Upper lobe of left lung (tissue), 6 donors: ENCODE data around the gene HCFC1R1. TPM values are rescaled to one million over a fixed set of nuclear protein-coding genes. Genes with fewer than 3 reads are reported as not detected.
A peak's percentile ranks its signal among the peaks of the same experiment; 100 is the strongest.

Experiments used
- ATAC-seq, 2 donors: fragments of 200-7000 bp; cut with Tn5 transposase; one replicate each; pipeline ENCODE4 v1.9.1; 2022; ENCODE audit warnings: mild to moderate bottlenecking in 2 of 2, moderate library complexity in 2 of 2; ENCODE audit not compliant: low FRiP score in 2 of 2
- DNase-seq, 2 donors: peaks; one replicate each; pipeline ENCODE4 v3.0.0-alpha.2; 2019 to 2020
- H3K27ac ChIP-seq, 4 donors: fragments of 200-600 bp; sonication (generic); one replicate each; pipeline ENCODE4 v1.5.1; 2016 to 2019
- H3K27me3 ChIP-seq, 4 donors: fragments of 200-600 bp; sonication (generic); one replicate each; pipeline ENCODE4 v1.5.1; 2017 to 2019
- H3K36me3 ChIP-seq, 4 donors: fragments of 200-600 bp; sonication (generic); one replicate each; pipeline ENCODE4 v1.5.1; 2016 to 2019
- H3K4me1 ChIP-seq, 4 donors: fragments of 200-600 bp; sonication (generic); one replicate each; pipeline ENCODE4 v1.5.1; 2018 to 2019
- H3K4me3 ChIP-seq, 4 donors: fragments of 200-600 bp; sonication (generic); one replicate each; pipeline ENCODE4 v1.5.1; 2017 to 2019; ENCODE audit warnings: mild to moderate bottlenecking in 2 of 4, moderate library complexity in 1 of 4
- H3K9me3 ChIP-seq, 4 donors: fragments of 200-600 bp; sonication (generic); one replicate each; pipeline ENCODE4 v1.5.1; 2018 to 2019
- CTCF ChIP-seq, 6 experiments: fragments of 450-650 bp in 4 of 6; fragments of 200-600 bp in 2 of 6; sonication (generic) in 2 of 6; IDR thresholded peaks; one replicate each; pipeline ENCODE4 v1.5.1; 2016 to 2019; ENCODE audit warnings: antibody characterized with exemption in 6 of 6
- EP300 ChIP-seq, 4 donors: sonication (generic); formaldehyde crosslinking; IDR thresholded peaks; one replicate each; pipeline ENCODE4 v1.5.1; 2017; ENCODE audit warnings: antibody characterized with exemption in 4 of 4, control low read depth in 2 of 4
- POLR2A ChIP-seq, 4 donors: fragments of 450-650 bp; IDR thresholded peaks; one replicate each; pipeline ENCODE4 v1.5.1; 2016 to 2017; ENCODE audit warnings: antibody characterized with exemption in 4 of 4, mild to moderate bottlenecking in 2 of 4
- POLR2AphosphoS5 ChIP-seq, 2 donors: sonication (generic); formaldehyde crosslinking; IDR thresholded peaks; one replicate each; pipeline ENCODE4 v1.5.1; 2017; ENCODE audit warnings: antibody characterized with exemption in 2 of 2
- WGBS, 2 donors: methylation state at CpG; one replicate each; pipeline ENCODE4 v1.1.5; 2017 to 2018; 5-methylcytosine and 5-hydroxymethylcytosine counted together
- total RNA-seq, 6 donors: library from RNA; depleted of rRNA in 4 of 6; stranded (reverse); fragments of >200 nt in 4 of 6; gene quantifications; one replicate each; pipeline versions ENCODE4 v1.1.0 to v1.2.1, GENCODE V29; 2016 to 2021
- donor health status: DM: no; HTN: no; CAD: no; lungs with moderate emphysema.
- donor health status: DM: no; HTN: yes; CAD: no; lungs with severe emphysema.

The HCFC1R1 gene
- total RNA-seq, 6 donors from 2014 or later: 28.3 to 85.1 (median 42.2) TPM

GRCh38 chr16:3028716-3029319 is 5.1 kb upstream of the HCFC1R1 start:
- ATAC-seq: no peak
- peaks cover 0 to 15% (median 9%) of the 10 kb centered on the region in 4 donors for H3K27me3 ChIP-seq

GRCh38 chr16:3027983-3028715 is 4.4 kb upstream of the HCFC1R1 start:
- peaks cover 0 to 15% (median 9%) of the 10 kb centered on the region in 4 donors for H3K27me3 ChIP-seq
- no peak for TF ChIP-seq EP300 (IDR thresholded peaks at IDR 0.05)
- peak in 1 of 4 donors; percentile 40 for TF ChIP-seq POLR2A (IDR thresholded peaks at IDR 0.05)
- TF ChIP-seq CTCF (IDR thresholded peaks at IDR 0.05): peak; percentile 67 to 90 (median 78)
- no peak for TF ChIP-seq POLR2AphosphoS5 (IDR thresholded peaks at IDR 0.05)
- peak overlapping the region in 1 of 4 donors; percentile 20 for H3K27ac ChIP-seq
- peaks cover 3 to 22% (median 18%) of the 10 kb centered on the region in 4 donors for H3K36me3 ChIP-seq
- ATAC-seq (peak; percentile 46 to 79), DNase-seq (peak; percentile 90 to 97)
- H3K9me3 ChIP-seq: no peaks in the 10 kb centered on the region
- H3K4me1 ChIP-seq: peaks cover 21 to 47% (median 37%) of the 10 kb centered on the region in 4 donors
- 29 to 38% methylated on average over 15 to 32 of the region's 58 CpGs for WGBS, 2 donors
- H3K4me3 ChIP-seq: no peak overlapping the region

More at GRCh38 chr16:3028716-3029319, 5.1 kb upstream of the HCFC1R1 start:
- DNase-seq: no peak
- H3K4me1 ChIP-seq: peaks cover 16 to 41% (median 31%) of the 10 kb centered on the region in 4 donors
- no peaks in the 10 kb centered on the region for H3K9me3 ChIP-seq
- H3K36me3 ChIP-seq: peaks cover 3 to 22% (median 18%) of the 10 kb centered on the region in 4 donors
- no peak for TF ChIP-seq POLR2AphosphoS5 (IDR thresholded peaks at IDR 0.05)
- TF ChIP-seq EP300 (IDR thresholded peaks at IDR 0.05): no peak
- no peak for TF ChIP-seq POLR2A (IDR thresholded peaks at IDR 0.05)
- no peak for TF ChIP-seq CTCF (IDR thresholded peaks at IDR 0.05)
- WGBS, 2 donors: 51 to 52% methylated on average over 5 to 15 of the region's 15 CpGs
- no peak overlapping the region for H3K4me3 ChIP-seq
- H3K27ac ChIP-seq: no peak overlapping the region

- DNase-seq (no peak), ATAC-seq (no peak)
- peaks cover 0 to 15% (median 8%) of the 10 kb centered on the region in 4 donors for H3K27me3 ChIP-seq
- 92 to 93% methylated on average over 4 to 8 of the region's 8 CpGs for WGBS, 2 donors
- TF ChIP-seq POLR2AphosphoS5 (IDR thresholded peaks at IDR 0.05) (no peak), EP300 (IDR thresholded peaks at IDR 0.05) (no peak), POLR2A (IDR thresholded peaks at IDR 0.05) (no peak), CTCF (IDR thresholded peaks at IDR 0.05) (no peak)
- H3K27ac ChIP-seq: no peak overlapping the region
- no peaks in the 10 kb centered on the region for H3K9me3 ChIP-seq
- no peak overlapping the region for H3K4me3 ChIP-seq
- peaks cover 3 to 22% (median 18%) of the 10 kb centered on the region in 4 donors for H3K36me3 ChIP-seq
- peaks cover 29 to 54% (median 44%) of the 10 kb centered on the region in 4 donors for H3K4me1 ChIP-seq
Measured at GRCh38 chr16:3027489-3027795, 3.7 kb upstream of the HCFC1R1 start.

- WGBS, 2 donors: 94 to 96% methylated on average over 18 to 23 of the region's 24 CpGs
- Histone ChIP-seq H3K9me3 (no peaks in the 10 kb centered on the region), H3K27me3 (peaks cover 0 to 15% (median 8%) of the 10 kb centered on the region in 4 donors), H3K4me3 (no peak overlapping the region), H3K27ac (no peak overlapping the region), H3K4me1 (peaks cover 34 to 60% (median 50%) of the 10 kb centered on the region in 4 donors), H3K36me3 (peaks cover 3 to 22% (median 19%) of the 10 kb centered on the region in 4 donors)
- no peak for TF ChIP-seq POLR2A (IDR thresholded peaks at IDR 0.05)
- no peak for TF ChIP-seq EP300 (IDR thresholded peaks at IDR 0.05)
- TF ChIP-seq POLR2AphosphoS5 (IDR thresholded peaks at IDR 0.05): no peak
- TF ChIP-seq CTCF (IDR thresholded peaks at IDR 0.05): no peak
- ATAC-seq: no peak
- DNase-seq: peak in 1 of 2 donors; percentile 77
Measured at GRCh38 chr16:3026609-3027488, 3.1 kb upstream of the HCFC1R1 start.
